Stimulated activated CD4-positive, alpha-beta T cell treated with anti-CD3 and anti-CD28 coated beads, Interleukin-4, amount 100 ng/mL, for 4 hours (primary cell): ENCODE data around the gene IL1RN.

Experiments used
- DNase-seq, 2 experiments: peaks; one replicate each; pipeline ENCODE4 v3.0.0-alpha.2; 2020

The IL1RN gene

DNA sequence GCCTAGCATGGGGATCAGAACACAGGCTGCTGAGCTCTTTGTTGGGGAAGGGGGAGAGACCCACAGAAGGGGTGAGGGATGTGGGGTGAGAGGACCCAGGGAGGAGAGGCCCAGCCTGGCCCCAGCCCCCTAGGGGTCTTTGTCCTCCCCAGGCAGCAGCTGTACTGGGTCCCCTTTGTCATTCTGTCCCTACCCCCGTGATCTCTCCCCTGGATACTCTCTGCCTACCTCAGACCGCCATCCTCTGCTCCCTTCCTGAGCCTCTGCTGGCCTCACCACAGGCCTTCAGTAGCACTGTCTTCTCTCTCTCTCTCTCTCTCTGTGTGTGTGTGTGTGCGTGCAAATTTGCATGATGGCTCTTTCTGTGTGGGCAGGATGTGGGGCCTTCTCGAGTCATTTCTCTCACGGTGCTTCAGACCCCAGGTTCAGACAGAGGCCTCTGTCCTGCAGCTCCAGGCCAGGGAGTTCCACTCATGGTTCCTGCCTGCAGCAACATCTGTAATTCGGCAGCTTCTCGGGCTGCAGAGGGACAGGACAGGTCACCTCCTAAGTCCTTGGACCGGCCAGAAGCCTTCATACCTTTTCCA is 47.7 kb downstream of the IL1RN start:
- DNase-seq: peak in 1 of 2 experiments; percentile 52

DNA sequence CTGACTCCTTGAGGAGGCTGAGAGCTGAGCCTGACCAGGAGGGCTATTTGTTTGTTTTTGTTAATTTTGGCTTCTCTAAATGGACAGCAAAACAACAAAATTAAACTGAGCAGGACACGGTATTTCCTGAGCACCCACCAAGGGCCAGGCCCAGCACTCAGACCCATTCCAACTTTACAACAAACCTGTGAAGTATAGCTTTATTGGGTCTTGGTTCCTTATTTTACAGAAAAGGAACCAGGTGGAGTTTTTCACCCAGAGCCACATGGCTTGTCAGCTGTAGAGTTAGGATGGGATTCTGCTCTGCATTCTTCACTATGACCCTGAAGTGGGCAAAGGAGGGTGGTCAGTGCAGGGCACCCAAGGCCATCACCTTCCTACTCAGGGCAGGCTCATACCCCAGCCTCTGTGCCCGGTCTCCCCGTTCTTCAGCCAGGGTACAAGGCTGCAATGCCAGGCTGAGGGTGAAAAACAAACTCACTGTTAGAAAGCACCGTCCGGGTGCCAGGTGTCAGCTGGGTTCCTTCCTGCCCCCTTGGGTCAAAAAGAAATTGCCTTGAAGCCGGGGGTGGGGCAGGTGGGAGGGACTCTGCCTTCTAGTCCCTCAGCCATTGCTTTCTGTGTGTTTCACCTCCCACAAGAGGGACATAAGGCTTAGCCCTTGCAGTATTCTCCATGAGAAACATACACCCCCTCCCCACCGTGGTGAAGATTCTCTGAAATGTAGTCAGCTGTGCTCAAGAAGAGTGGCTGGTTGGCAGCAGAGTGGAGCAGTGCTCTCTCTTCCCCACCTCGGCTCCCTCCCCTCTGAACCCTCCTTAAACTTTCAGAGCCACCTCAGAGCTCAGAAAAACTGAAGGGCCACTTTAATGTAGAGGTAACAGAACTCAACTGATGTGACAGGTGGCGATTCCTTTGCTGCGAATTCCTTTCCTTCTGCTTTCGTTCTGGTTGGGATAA is 48.6 kb downstream of the IL1RN start:
- DNase-seq: peak in 1 of 2 experiments; percentile 26

DNA sequence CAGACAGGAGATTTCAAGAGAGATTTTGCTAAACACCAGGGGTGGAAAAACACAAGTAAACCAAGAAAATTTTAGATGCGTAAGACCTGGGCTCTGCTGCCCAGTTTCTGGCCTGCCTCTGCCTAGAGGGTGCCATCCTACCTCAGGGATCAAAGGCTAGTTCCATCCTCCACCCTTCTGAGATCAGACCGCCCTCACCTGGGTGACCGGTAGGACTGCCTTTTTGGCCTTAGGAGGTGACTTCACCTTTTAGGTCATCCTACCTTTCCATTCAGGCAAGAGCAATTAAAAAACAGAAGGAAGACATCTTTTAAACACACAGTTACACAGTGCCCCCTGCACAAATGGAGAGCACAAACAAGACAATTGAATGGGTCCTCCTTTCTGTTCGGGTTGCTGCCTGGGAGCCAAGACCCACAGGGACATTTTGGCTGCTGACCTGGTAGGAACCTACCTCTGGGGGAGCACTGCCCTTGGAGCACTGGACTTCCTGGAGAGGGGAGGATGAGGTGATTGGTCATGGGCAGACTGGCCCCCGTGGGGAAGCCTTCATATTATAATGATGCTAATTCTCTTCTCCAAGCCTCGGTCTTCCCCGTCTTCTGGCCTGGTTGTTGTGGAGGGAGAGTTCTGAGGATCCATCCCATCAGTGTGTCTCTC is 49.4 kb downstream of the IL1RN start:
- DNase-seq: no peak

DNA sequence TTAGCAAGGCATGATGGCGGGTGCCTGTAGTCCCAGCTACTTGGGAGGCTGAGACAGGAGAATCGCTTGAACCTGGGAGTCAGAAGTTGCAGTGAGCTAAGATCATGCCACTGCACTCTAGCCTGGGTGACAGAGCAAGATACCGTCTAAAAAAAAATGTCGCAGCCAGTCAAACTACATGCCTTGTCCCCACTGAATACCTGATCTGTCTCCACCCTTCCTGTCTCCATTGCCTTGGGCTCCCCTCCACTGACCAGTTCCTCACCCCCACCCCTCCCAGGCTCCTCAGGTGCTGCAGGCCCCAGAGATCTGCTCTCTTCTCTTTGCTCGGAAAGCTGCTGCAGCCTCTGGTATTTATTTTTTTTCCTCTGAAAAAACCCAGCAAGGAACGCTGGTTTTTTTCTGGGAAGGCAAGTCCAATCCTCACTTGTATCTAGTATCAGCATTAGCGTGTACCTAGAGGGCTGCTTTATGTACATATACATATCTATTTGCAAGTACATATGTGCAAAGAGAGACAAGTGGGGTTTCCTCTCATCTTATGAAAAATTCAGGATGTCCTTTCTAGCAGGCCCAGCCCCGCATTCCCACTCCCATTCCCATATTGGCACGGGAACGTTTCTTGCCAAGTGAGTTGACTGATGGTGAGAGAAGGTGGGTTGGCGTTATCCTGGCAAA is 50.8 kb downstream of the IL1RN start:
- DNase-seq: no peak

DNA sequence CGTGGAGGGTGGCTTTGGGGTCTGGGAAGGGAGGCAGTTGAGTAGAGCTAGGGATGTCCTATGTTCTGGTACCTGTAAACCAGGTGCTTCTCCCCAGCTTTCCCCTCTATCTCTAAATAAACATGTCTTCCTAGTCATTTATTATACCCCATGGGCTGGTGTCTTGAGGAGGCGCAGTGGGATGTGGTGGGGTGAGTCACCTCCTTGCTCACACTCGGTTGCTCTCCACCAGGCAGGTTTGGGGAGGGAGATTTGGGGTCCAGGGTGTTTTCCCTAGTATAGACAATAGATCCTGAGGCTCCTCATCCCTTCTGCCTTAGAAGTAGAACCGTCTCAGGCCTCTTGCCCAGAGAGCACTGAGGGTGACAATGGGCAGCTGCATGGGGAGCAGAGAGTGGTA is 51.5 kb downstream of the IL1RN start:
- peak in 1 of 2 experiments; percentile 63 for DNase-seq

DNA sequence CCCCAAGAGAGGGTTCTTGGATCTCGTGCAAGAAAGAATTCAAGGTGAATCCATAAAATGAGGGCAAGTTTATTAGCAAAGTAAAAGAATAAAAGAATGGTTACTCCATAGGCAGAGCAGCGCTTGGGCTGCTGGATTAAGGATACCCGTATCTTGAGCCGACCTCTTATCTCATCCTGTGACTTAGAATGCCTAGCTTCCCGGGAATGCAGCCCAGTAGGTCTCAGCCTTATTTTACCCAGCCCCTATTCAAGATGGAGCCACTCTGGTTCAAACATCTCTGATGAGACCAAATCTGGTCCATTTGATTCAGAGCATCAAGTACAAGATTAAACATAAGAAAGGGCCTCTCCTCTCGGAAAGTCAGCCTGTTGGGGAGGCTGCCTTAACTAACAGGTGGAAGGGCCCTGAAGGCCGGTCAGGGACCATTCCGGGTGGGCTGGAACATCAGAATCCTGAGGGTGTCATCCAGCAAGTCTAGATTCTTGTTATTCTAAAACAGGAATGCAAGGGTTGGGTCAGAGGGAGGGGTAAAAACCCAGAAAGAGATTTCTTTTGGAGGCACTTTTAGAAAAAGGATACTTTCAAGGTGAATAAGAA is 52.1 kb downstream of the IL1RN start:
- DNase-seq: no peak

DNA sequence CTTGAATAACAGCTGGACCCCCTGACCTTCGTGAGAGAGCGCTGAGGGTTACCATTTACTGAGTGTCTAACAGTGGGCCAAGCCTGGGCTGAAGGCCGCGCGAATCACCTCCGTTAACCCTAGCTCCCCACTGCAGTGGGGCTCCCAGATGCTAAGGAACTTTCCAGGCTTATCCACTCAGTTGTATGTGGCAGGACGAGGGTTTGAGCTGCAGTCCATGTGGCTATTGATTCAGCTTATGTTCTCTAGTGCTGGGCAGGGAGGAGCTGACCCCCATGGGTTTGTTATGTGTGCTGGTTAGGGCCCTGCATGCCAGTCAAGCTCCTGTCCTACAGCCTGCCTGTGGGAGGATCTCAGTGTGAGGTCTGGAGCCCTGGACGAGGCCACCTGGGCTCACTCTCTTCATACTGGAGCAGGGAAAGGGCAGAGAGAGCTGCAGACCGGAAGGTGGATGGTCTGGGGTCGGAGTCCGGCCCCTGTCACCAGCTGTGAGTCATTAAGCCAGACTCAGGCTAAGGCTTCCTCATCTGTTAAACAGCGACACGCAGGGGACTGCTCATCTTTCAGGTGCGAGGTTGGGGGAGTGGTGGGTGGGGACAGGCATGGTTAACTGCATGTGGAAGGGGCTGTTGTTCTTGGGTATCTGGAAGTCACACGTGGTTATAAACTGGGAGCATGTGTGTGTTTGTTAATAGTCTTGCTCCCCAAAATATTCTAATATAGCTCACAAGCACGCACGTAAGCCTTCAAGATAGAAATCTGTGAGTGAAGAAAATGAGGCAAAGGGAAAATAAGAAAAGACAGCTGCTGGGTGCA is 52.9 kb downstream of the IL1RN start:
- DNase-seq: peak in 1 of 2 experiments; percentile 42

DNA sequence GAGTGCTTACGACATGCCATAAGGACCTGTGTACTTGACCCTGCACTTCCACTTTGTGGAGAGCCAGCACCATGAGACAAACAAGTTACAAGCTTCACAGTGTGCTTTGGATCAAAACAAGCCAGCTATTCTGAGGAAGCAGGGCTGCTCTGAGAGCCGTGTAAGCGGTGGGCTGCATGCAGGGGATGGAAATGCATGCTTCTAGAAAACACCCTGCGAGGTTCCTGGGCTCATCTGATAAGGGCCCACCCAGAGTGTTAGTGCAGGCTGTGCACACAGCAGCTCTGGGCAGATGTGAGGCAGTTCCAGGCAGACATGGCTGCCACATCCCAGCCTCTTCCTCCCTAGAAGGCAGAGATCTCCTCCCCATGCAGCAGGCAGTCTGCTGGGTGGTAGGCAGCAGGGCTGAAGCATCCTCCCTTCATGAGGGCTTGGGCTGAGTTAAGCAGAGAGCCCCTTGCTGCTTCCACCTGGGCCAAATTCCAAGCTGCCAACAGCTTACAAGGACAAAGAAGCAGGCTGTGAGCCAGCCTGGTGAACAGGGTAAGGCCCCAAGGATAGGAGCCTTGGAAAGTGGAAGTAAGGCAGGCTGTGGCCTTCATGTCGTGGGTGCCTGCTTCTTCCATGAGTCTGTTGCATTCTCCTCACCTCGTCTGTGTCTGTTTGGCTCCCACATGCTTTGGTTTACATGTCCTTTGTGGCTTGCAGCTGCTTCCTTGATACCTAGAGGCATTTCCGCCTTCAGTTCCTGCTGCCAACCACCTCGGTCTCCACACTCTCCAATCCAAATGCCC is 54.1 kb downstream of the IL1RN start:
- no peak for DNase-seq

DNA sequence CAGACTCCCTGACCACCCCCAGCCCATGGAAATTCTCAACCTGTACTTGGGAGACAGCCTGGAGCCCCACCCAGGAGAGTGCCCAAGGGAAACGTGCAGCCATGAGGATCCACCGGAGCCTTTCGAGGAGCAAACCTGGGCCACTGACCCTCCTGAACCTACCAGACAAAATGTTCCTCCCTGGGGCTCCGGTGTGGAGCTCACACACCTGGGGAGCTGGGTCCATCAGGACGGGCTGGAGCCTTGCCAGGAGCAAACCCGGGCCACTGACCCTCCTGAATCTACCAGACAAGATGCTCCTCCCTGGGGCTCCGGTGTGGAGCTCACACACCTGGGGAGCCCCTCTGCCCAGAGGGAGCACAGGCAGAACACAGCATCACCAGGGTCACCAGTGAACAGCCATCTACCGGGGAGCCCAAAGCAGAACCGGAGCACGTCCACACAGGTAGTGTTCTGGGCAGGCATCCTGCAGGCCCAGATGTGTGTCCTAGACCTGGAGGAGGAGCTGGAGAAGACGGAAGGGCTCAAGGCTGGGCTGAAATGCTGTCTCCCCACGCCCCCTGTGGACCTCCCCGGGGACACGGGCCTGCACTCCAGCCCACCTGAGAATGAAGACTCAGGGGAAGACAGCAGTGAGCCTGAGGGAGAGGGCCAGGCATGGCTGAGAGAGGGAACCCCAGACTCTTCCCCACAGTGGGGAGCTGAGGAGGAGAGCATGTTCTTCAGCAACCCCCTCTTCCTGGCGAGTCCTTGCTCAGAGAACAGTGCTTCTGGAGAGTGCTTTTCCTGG is 55.3 kb downstream of the IL1RN start:
- DNase-seq: no peak

DNA sequence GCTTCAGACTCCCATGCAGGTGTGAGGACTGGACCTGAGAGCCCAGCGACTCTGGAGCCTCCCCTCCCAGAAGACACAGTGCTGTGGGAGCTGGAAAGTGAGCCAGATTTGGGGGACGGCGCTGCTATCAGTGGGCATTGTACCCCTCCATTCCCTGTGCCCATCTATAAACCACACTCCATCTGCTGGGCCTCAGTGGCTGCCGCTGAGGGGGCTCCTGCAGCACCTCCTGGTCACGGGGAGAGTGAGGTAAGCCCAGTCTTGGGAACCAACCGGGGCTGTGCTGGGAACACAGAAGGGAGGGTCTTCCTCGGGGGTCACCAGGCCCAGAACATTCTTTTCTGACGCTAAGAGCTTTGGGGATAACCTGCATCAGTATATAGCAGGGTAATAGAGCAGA is 55.9 kb downstream of the IL1RN start:
- DNase-seq: no peak
